Heart left ventricle (tissue), 13 donors: ENCODE data around the gene SOHLH2.

Experiments used
- POLR2A ChIP-seq, 2 donors: fragments of 450-650 bp; IDR thresholded peaks; one replicate each; pipeline ENCODE4 v1.6.1; 2017; ENCODE audit warnings: antibody characterized with exemption in 2 of 2, mild to moderate bottlenecking in 2 of 2, moderate library complexity in 2 of 2
- TF ChIP-seq, protein P1 (sequence below), 12 donors: fragments of 200-600 bp; sonication (generic) in 4 of 12; IDR thresholded peaks; one replicate each; pipeline versions ENCODE4 v1.5.0 to v1.8.0; 2018 to 2022; ENCODE audit warnings: antibody characterized with exemption in 12 of 12, mild to moderate bottlenecking in 5 of 12
- donor health status: ischemic (EF 13 %, LVEDD 7.1; RV severe dilation, severe dysfunction).
- donor health status: DM: no; HTN: yes; CAD: no.
- donor health status: DM: no; HTN: no; CAD: no.
- donor health status: ischemic (EF 25% LVEDD 6.9; RV normal size, moderate dysfunction).
- donor health status: ischemic (EF 25% LVEDD 5.7; RV mildly dilated, moderate dysfunction).
- donor health status: ischemic (EF 35%, LVEDD 5.7; RV mildly dilated, moderate dysfunction).
- donor health status: nonischemic (EF 11% LVEDD 7.7; RV severe dilation, severe dysfunction).
- donor health status: DM: yes; HTN: yes; CAD: no.
- donor health status: PGD.
- donor health status: ischemic (EF 29% LVEDD 5.4; RV normal size, mild dysfunction).
- donor health status: nonischemic (EF 23%, LVEDD 6.1; RV moderate dilation, normal function).

- TF ChIP-seq, protein P1, sequence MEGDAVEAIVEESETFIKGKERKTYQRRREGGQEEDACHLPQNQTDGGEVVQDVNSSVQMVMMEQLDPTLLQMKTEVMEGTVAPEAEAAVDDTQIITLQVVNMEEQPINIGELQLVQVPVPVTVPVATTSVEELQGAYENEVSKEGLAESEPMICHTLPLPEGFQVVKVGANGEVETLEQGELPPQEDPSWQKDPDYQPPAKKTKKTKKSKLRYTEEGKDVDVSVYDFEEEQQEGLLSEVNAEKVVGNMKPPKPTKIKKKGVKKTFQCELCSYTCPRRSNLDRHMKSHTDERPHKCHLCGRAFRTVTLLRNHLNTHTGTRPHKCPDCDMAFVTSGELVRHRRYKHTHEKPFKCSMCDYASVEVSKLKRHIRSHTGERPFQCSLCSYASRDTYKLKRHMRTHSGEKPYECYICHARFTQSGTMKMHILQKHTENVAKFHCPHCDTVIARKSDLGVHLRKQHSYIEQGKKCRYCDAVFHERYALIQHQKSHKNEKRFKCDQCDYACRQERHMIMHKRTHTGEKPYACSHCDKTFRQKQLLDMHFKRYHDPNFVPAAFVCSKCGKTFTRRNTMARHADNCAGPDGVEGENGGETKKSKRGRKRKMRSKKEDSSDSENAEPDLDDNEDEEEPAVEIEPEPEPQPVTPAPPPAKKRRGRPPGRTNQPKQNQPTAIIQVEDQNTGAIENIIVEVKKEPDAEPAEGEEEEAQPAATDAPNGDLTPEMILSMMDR (IDR thresholded peaks at IDR 0.05) = no peak
- no peak for TF ChIP-seq POLR2A (IDR thresholded peaks at IDR 0.05)
Measured at GRCh38 chr13:36261011-36261410, 46.7 kb upstream of the SOHLH2 start.
